IMR-90 (cell line): ENCODE data around the gene ATP6V0E2. TPM values are rescaled to one million over a fixed set of nuclear protein-coding genes. Genes with fewer than 3 reads are reported as not detected.

Source experiments
- ATAC-seq: fragments of 200-7000 bp; cut with Tn5 transposase; 2 replicates; pipeline ENCODE4 v1.9.1; 2020; ENCODE audit warnings: low read depth, mild to moderate bottlenecking, moderate library complexity
- BruUV-seq: library from RNA; stranded (reverse); fragments of 400-500 nt; replicated peaks from 2 replicates; lab custom pipeline; 2021; lab: Mats Ljungman, UMichigan
- CTCF ChIA-PET: fragments of 300-600 bp; formaldehyde crosslinking; extraction: SDS; loops from one replicate; lab custom pipeline; 2021; ENCODE audit warnings: antibody characterized with exemption; lab: Yijun Ruan, JAX
- POLR2A ChIA-PET: fragments of 300-600 bp; sonication (Branson Sonifier 250); formaldehyde crosslinking; loops from one replicate; lab custom pipeline; 2022; ENCODE audit warnings: antibody characterized with exemption; ENCODE audit not compliant: unreplicated experiment; lab: Charles Lee
- DNase-seq: peaks from one replicate; pipeline ENCODE4 v3.0.0; 2013
- H2AFZ ChIP-seq: replicated peaks from 2 replicates; pipeline ENCODE3; 2013; ENCODE audit warnings: low read length, mild to moderate bottlenecking; ENCODE audit not compliant: poor library complexity
- H2AK5ac ChIP-seq: 2 replicates; pipeline ENCODE4 v1.6.1; 2013; ENCODE audit warnings: low read depth, low read length, inconsistent platforms
- H2AK9ac ChIP-seq: replicated peaks from 2 replicates; pipeline ENCODE3; 2013; ENCODE audit warnings: mild to moderate bottlenecking, low read depth, low read length, moderate library complexity; ENCODE audit not compliant: poor library complexity
- H2BK120ac ChIP-seq: 2 replicates; pipeline ENCODE4 v1.6.1; 2013; ENCODE audit warnings: low read depth, low read length, inconsistent platforms
- H2BK15ac ChIP-seq: 3 replicates; pipeline ENCODE4 v1.6.1; 2013; ENCODE audit warnings: low read depth, low read length, inconsistent platforms
- H2BK20ac ChIP-seq: 2 replicates; pipeline ENCODE4 v1.6.1; 2013; ENCODE audit warnings: low read depth, mild to moderate bottlenecking, inconsistent platforms, low read length, moderate library complexity
- H2BK5ac ChIP-seq: 2 replicates; pipeline ENCODE4 v1.6.1; 2013; ENCODE audit warnings: mild to moderate bottlenecking, low read depth, low read length, inconsistent platforms; ENCODE audit not compliant: poor library complexity, severe bottlenecking
- H3K14ac ChIP-seq: replicated peaks from 2 replicates; pipeline ENCODE4 v1.6.1; 2013; ENCODE audit warnings: low read depth, low read length, inconsistent platforms
- H3K18ac ChIP-seq: 2 replicates; pipeline ENCODE4 v1.6.1; 2013; ENCODE audit warnings: low read depth, low read length, control low read depth
- H3K23ac ChIP-seq: 2 replicates; pipeline ENCODE4 v1.6.1; 2013; ENCODE audit warnings: low read depth, low read length, inconsistent platforms
- H3K27ac ChIP-seq: 2 replicates; pipeline ENCODE4 v1.5.1; 2013; ENCODE audit warnings: mild to moderate bottlenecking, control low read depth, low read length; ENCODE audit not compliant: insufficient read depth
- H3K27me3 ChIP-seq: 2 replicates; pipeline ENCODE4 v1.6.1; 2013; ENCODE audit warnings: low read length; ENCODE audit not compliant: control insufficient read depth, insufficient read depth
- H3K36me3 ChIP-seq: 2 replicates; pipeline ENCODE4 v1.6.1; 2013; ENCODE audit warnings: low read length, mixed read lengths; ENCODE audit not compliant: control insufficient read depth, insufficient read depth
- H3K4ac ChIP-seq: 2 replicates; pipeline ENCODE4 v1.6.1; 2013; ENCODE audit warnings: low read depth, low read length, inconsistent platforms
- H3K4me1 ChIP-seq: 2 replicates; pipeline ENCODE4 v1.6.1; 2013; ENCODE audit warnings: low read length, mixed read lengths; ENCODE audit not compliant: control insufficient read depth, insufficient read depth
- H3K4me2 ChIP-seq: 2 replicates; pipeline ENCODE4 v1.6.1; 2013; ENCODE audit warnings: low read depth, mild to moderate bottlenecking, control low read depth, low read length, moderate library complexity
- H3K4me3 ChIP-seq: 2 replicates; pipeline ENCODE4 v1.5.1; 2013; ENCODE audit warnings: low read depth, mild to moderate bottlenecking, control low read depth, low read length, moderate library complexity; ENCODE audit not compliant: insufficient read depth
- H3K56ac ChIP-seq: 2 replicates; pipeline ENCODE4 v1.6.1; 2013; ENCODE audit warnings: low read length, inconsistent platforms; ENCODE audit not compliant: insufficient read depth; ENCODE audit errors: extremely low read depth
- H3K79me1 ChIP-seq, 2 experiments: 2 replicates each; pipeline ENCODE4 v1.6.1; 2013; ENCODE audit warnings: low read length in 2 of 2, inconsistent platforms in 1 of 2, low read depth in 1 of 2
- H3K9ac ChIP-seq: 2 replicates; pipeline ENCODE4 v1.6.1; 2013; ENCODE audit warnings: low read depth, low read length, control low read depth
- H3K9me1 ChIP-seq: 2 replicates; pipeline ENCODE4 v1.6.1; 2013; ENCODE audit warnings: low read length, inconsistent platforms; ENCODE audit not compliant: insufficient read depth
- H3K9me3 ChIP-seq: 2 replicates; pipeline ENCODE4 v1.6.1; 2013; ENCODE audit warnings: low read length; ENCODE audit not compliant: control insufficient read depth, insufficient read depth
- H4K20me1 ChIP-seq: 2 replicates; pipeline ENCODE4 v1.6.1; 2013; ENCODE audit warnings: low read length, inconsistent platforms; ENCODE audit not compliant: insufficient read depth
- H4K5ac ChIP-seq: 2 replicates; pipeline ENCODE4 v1.6.1; 2013; ENCODE audit warnings: mild to moderate bottlenecking, low read depth, low read length, control low read depth
- H4K8ac ChIP-seq, 2 experiments: 2 replicates each; pipeline ENCODE4 v1.6.1; 2013; ENCODE audit warnings: low read depth in 2 of 2, low read length in 2 of 2, control low read depth in 1 of 2, inconsistent platforms in 1 of 2
- H4K91ac ChIP-seq: 2 replicates; pipeline ENCODE4 v1.6.1; 2013; ENCODE audit warnings: low read depth, low read length, inconsistent platforms; ENCODE audit not compliant: insufficient read depth
- BHLHE40 ChIP-seq: fragments of 150-350 bp; IDR thresholded peaks from 2 replicates; pipeline ENCODE4 v1.6.1; 2016; ENCODE audit warnings: mild to moderate bottlenecking, low read depth, low read length
- CEBPB ChIP-seq: IDR thresholded peaks from 2 replicates; pipeline ENCODE4 v1.6.1; 2012; ENCODE audit warnings: low read depth, low read length, improper control_type of control experiment
- CHD1 ChIP-seq: IDR thresholded peaks from 2 replicates; pipeline ENCODE4 v1.6.1; 2012; ENCODE audit warnings: low read depth, low read length, improper control_type of control experiment
- CTCF ChIP-seq: conservative IDR thresholded peaks from 2 replicates; pipeline ENCODE4 v1.5.1; 2012; ENCODE audit warnings: mild to moderate bottlenecking, low read depth, low read length, improper control_type of control experiment
- ELK1 ChIP-seq: fragments of 150-350 bp; IDR thresholded peaks from 2 replicates; pipeline ENCODE4 v1.6.1; 2016; ENCODE audit warnings: low read depth, mild to moderate bottlenecking, low read length, moderate library complexity, borderline replicate concordance
- FOS ChIP-seq: fragments of 150-350 bp; IDR thresholded peaks from 2 replicates; pipeline ENCODE4 v1.6.1; 2016; ENCODE audit warnings: low read depth, low read length
- MAFK ChIP-seq: IDR thresholded peaks from 2 replicates; pipeline ENCODE4 v1.6.1; 2012; ENCODE audit warnings: low read depth, low read length, improper control_type of control experiment
- MAZ ChIP-seq: IDR thresholded peaks from 2 replicates; pipeline ENCODE4 v1.6.1; 2012; ENCODE audit warnings: low read depth, mild to moderate bottlenecking, low read length, improper control_type of control experiment, moderate library complexity, borderline replicate concordance
- MXI1 ChIP-seq: IDR thresholded peaks from 2 replicates; pipeline ENCODE4 v1.6.1; 2012; ENCODE audit warnings: low read depth, mild to moderate bottlenecking, low read length, moderate library complexity, borderline replicate concordance
- NFE2L2 ChIP-seq: fragments of 150-350 bp; IDR thresholded peaks from 2 replicates; pipeline ENCODE4 v1.6.1; 2016; ENCODE audit warnings: low read depth, mild to moderate bottlenecking, low read length
- POLR2A ChIP-seq: IDR thresholded peaks from 2 replicates; pipeline ENCODE4 v1.6.1; 2012; ENCODE audit warnings: mild to moderate bottlenecking, low read depth, low read length
- RAD21 ChIP-seq: IDR thresholded peaks from 2 replicates; pipeline ENCODE4 v1.6.1; 2012; ENCODE audit warnings: low read length, improper control_type of control experiment
- RCOR1 ChIP-seq: IDR thresholded peaks from 2 replicates; pipeline ENCODE4 v1.6.1; 2012; ENCODE audit warnings: mild to moderate bottlenecking, low read length, improper control_type of control experiment; ENCODE audit not compliant: insufficient replicate concordance
- RFX5 ChIP-seq: IDR thresholded peaks from 2 replicates; pipeline ENCODE4 v1.8.0; 2012; ENCODE audit warnings: low read depth, mild to moderate bottlenecking, low read length, moderate library complexity
- SMC3 ChIP-seq: fragments of 150-350 bp; IDR thresholded peaks from 2 replicates; pipeline ENCODE4 v1.6.1; 2016; ENCODE audit warnings: low read depth, mild to moderate bottlenecking, antibody characterized with exemption, low read length, moderate library complexity
- USF2 ChIP-seq: fragments of 150-350 bp; IDR thresholded peaks from 2 replicates; pipeline ENCODE4 v1.6.1; 2017; ENCODE audit warnings: mild to moderate bottlenecking, antibody characterized with exemption, low read length, low read depth
- WGBS, 2 experiments: methylation state at CpG; one replicate each; pipeline versions ENCODE4 v1.1.5 to v1.1.7; 2013; ENCODE audit warnings: missing lambda C conversion rate in 2 of 2; ENCODE audit not compliant: insufficient read length in 1 of 2; ENCODE audit errors: extremely low coverage in 2 of 2; 5-methylcytosine and 5-hydroxymethylcytosine counted together
- dilution Hi-C: fragments of 300-500 bp; cut with HindIII; formaldehyde crosslinking; loops from one replicate; pipeline ENCODE4 v1.14.3; 2018; ENCODE audit warnings: low sequenced_read_pairs; ENCODE audit not compliant: unreplicated experiment
- in situ Hi-C: fragments of 300-500 bp; cut with MboI; formaldehyde crosslinking; loops from 3 replicates; pipeline ENCODE4 v1.14.3; 2019; ENCODE audit warnings: low sequenced_read_pairs, inconsistent platforms, mixed read lengths
- intact Hi-C: fragments of 100-400 bp; cut with micrococcal nuclease; formaldehyde crosslinking; loops from 2 replicates; pipeline ENCODE4 v1.10.0; 2022
- polyA plus RNA-seq, 3 experiments: library from polyadenylated mRNA; depleted of rRNA; stranded (reverse); fragments of >200 nt; gene quantifications; 2 replicates each; pipeline ENCODE4 v1.2.3, GENCODE V29; 2012; ENCODE audit warnings: low replicate concordance in 1 of 3
- total RNA-seq: library from RNA; depleted of rRNA; stranded (reverse); fragments of >200 nt; gene quantifications from 2 replicates; pipeline ENCODE4 v1.2.3, GENCODE V29; 2012

Gene ATP6V0E2
- total and polyA plus RNA-seq, 2 of the 4 experiments (the other 2 are of a cell fraction) = 5.7 to 30.3 TPM

GRCh38 chr7:149859369-149859768 lies 14.4 kb upstream of the ATP6V0E2 start:
- H3K18ac ChIP-seq = no peak overlapping the region
- BruUV-seq = no TSS peak
- H3K9ac ChIP-seq = no peak overlapping the region
- no peak overlapping the region for H4K91ac ChIP-seq
- H2BK120ac ChIP-seq = no peak overlapping the region
- no peak overlapping the region for H2BK20ac ChIP-seq
- ChIA-PET CTCF (no interaction called here), POLR2A (no interaction called here)
- ATAC-seq (no peak), DNase-seq (no peak)
- TF ChIP-seq USF2 = no peak
- no peak for TF ChIP-seq MAFK
- no peak for TF ChIP-seq CHD1
- no peak for TF ChIP-seq NFE2L2
- no peak for TF ChIP-seq POLR2A
- TF ChIP-seq RCOR1 = no peak
- TF ChIP-seq SMC3 = no peak
- TF ChIP-seq BHLHE40 = no peak
- TF ChIP-seq CTCF = no peak
- no peak for TF ChIP-seq RAD21
- TF ChIP-seq ELK1 = no peak
- no peak for TF ChIP-seq FOS
- TF ChIP-seq MAZ = no peak
- no peak for TF ChIP-seq RFX5
- no peak for TF ChIP-seq CEBPB
- TF ChIP-seq MXI1 = no peak
- no peaks in the 10 kb centered on the region for H3K27me3 ChIP-seq
- H3K79me1 ChIP-seq = no peaks in the 10 kb centered on the region
- dilution Hi-C loops (no loop called here), intact Hi-C loops (no loop called here), in situ Hi-C loops (loop anchor here (25.0 kb wide), 1 partner anchor 553 kb away; a partner anchor contains a TSS)
- H2AFZ ChIP-seq = no peak overlapping the region
- H4K20me1 ChIP-seq = no peaks in the 10 kb centered on the region
- WGBS, 2 experiments = no CpG with 5 or more reads among the region's 6 CpGs
- H4K5ac ChIP-seq = no peak overlapping the region
- H3K9me3 ChIP-seq = no peaks in the 10 kb centered on the region
- no peak overlapping the region for H4K8ac ChIP-seq
- no peak overlapping the region for H2AK5ac ChIP-seq
- no peak overlapping the region for H3K4ac ChIP-seq
- H3K56ac ChIP-seq = no peak overlapping the region
- H3K36me3 ChIP-seq = peaks cover 39% of the 10 kb centered on the region
- H3K9me1 ChIP-seq = peaks cover 11% of the 10 kb centered on the region
- no peak overlapping the region for H2BK5ac ChIP-seq
- H3K27ac ChIP-seq = no peak overlapping the region
- no peak overlapping the region for H2BK15ac ChIP-seq
- no peak overlapping the region for H3K4me3 ChIP-seq
- no peak overlapping the region for H3K14ac ChIP-seq
- peaks cover 12% of the 10 kb centered on the region for H3K4me1 ChIP-seq
- H3K23ac ChIP-seq = no peak overlapping the region
- no peak overlapping the region for H2AK9ac ChIP-seq
- no peak overlapping the region for H3K4me2 ChIP-seq
